Activated CD4-positive, alpha-beta T cell treated with anti-CD3 and anti-CD28 coated beads for 36 hours (primary cell): ENCODE data around the gene PCSK6. TPM values are rescaled to one million over a fixed set of nuclear protein-coding genes. Genes with fewer than 3 reads are reported as not detected.
"Not testable (repeated sequence)": the region's sequence is repeated elsewhere in the genome, so short reads cannot be mapped to it uniquely, and the experiment has no call there.

Source experiments
- ATAC-seq: fragments of 200-7000 bp; cut with Tn5 transposase; one replicate; pipeline ENCODE4 v1.10.0; 2021; ENCODE audit warnings: mild to moderate bottlenecking, moderate library complexity
- CTCF ChIA-PET: fragments of 350-600 bp; sonication (Branson Sonifier 250); formaldehyde crosslinking; loops from one replicate; lab custom pipeline; 2021; ENCODE audit warnings: antibody characterized with exemption; lab: Charles Lee
- POLR2A ChIA-PET: fragments of 350-600 bp; sonication (Branson Sonifier 250); formaldehyde crosslinking; loops from one replicate; lab custom pipeline; 2021; ENCODE audit warnings: antibody characterized with exemption, inconsistent platforms; lab: Charles Lee
- DNase-seq: peaks from one replicate; pipeline ENCODE4 v3.0.0-alpha.2; 2020
- H3K27ac Mint-ChIP-seq: one replicate; pipeline ENCODE4 v1.8.0; 2021; ENCODE audit warnings: mixed read lengths
- H3K27me3 Mint-ChIP-seq: one replicate; pipeline ENCODE4 v1.8.0; 2021; ENCODE audit warnings: mixed read lengths
- H3K36me3 Mint-ChIP-seq: one replicate; pipeline ENCODE4 v1.8.0; 2021; ENCODE audit warnings: low read depth, mixed read lengths
- H3K4me1 Mint-ChIP-seq: one replicate; pipeline ENCODE4 v1.8.0; 2021; ENCODE audit warnings: mixed read lengths
- H3K4me3 Mint-ChIP-seq: one replicate; pipeline ENCODE4 v1.8.0; 2021; ENCODE audit warnings: mild to moderate bottlenecking, moderate library complexity, mixed read lengths
- H3K9me3 Mint-ChIP-seq: one replicate; pipeline ENCODE4 v1.8.0; 2021; ENCODE audit warnings: low read depth, mixed read lengths
- intact Hi-C, 2 experiments: fragments of 100-400 bp; cut with DNase I in 1 of 2; cut with micrococcal nuclease in 1 of 2; formaldehyde crosslinking; loops; one replicate each; pipeline versions ENCODE4 v1.14.2 to v1.15.1; 2022 to 2024; cut with DNase I, micrococcal nuclease
- total RNA-seq, 2 experiments: library from RNA; stranded (reverse); gene quantifications; one replicate each; pipeline ENCODE4 v1.2.3, GENCODE V29; 2021

Gene PCSK6
- total RNA-seq, 2 experiments from 2014 or later = 0.75 to 0.95 TPM

GRCh38 chr15:101362359-101362758 lies 127.1 kb downstream of the PCSK6 start:
- Mint-ChIP-seq H3K4me1 (no peaks in the 10 kb centered on the region), H3K36me3 (no peaks in the 10 kb centered on the region), H3K27me3 (peaks cover 12% of the 10 kb centered on the region), H3K9me3 (peaks cover 3% of the 10 kb centered on the region), H3K27ac (no peak overlapping the region), H3K4me3 (no peak overlapping the region)
- ATAC-seq (no peak), DNase-seq (no peak)
- intact Hi-C loops = no loop called here
- CTCF ChIA-PET = interaction anchor here (0.7 kb wide), 1 partner anchor 227 kb away, joined by 4 read pairs; no protein-coding TSS in a partner anchor
- POLR2A ChIA-PET = no interaction called here

DNA sequence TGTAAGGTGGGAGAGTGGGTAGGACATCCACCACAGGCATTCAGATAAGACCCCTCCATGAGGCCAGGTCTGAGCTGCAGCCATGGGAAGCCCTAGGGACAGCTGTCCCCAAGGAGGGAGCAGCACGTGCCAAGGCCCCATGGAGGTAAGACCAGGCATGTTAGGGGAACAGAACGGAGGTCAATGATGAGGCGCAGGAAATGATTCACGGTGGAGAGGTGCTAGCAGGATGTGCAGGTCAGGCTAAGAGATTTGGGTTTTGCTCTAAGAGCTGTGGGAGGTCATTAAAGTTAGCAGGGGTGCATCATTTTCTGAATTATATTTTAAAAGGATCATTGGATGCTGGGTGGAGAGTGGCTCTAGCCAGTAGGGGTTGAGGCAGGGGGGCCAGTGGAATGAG lies 128.1 kb downstream of the PCSK6 start:
- Mint-ChIP-seq H3K9me3 (peaks cover 3% of the 10 kb centered on the region), H3K27ac (no peak overlapping the region), H3K4me1 (no peaks in the 10 kb centered on the region), H3K27me3 (peaks cover 12% of the 10 kb centered on the region), H3K4me3 (no peak overlapping the region), H3K36me3 (no peaks in the 10 kb centered on the region)
- intact Hi-C loops = no loop called here
- no peak for ATAC-seq
- no peak for DNase-seq
- POLR2A ChIA-PET = interaction anchor here (0.6 kb wide), 1 partner anchor 66 kb away, joined by 3 read pairs; the partner anchor contains the start of gene SNRPA1
- CTCF ChIA-PET = no interaction called here

GRCh38 chr15:101359365-101359947 lies 130.1 kb downstream of the PCSK6 start:
- H3K36me3 Mint-ChIP-seq = no peaks in the 10 kb centered on the region
- peaks cover 5% of the 10 kb centered on the region for H3K27me3 Mint-ChIP-seq
- no peak overlapping the region for H3K4me3 Mint-ChIP-seq
- ChIA-PET POLR2A (no interaction called here), CTCF (interaction anchor here (0.6 to 0.8 kb wide), 2 partner anchors 17 to 37 kb away, joined by 3 read pairs; no protein-coding TSS in a partner anchor)
- H3K27ac Mint-ChIP-seq = no peak overlapping the region
- ATAC-seq (no peak), DNase-seq (no peak)
- intact Hi-C loops = no loop called here
- no peaks in the 10 kb centered on the region for H3K4me1 Mint-ChIP-seq
- no peaks in the 10 kb centered on the region for H3K9me3 Mint-ChIP-seq

- no peak overlapping the region for H3K4me3 Mint-ChIP-seq
- ChIA-PET POLR2A (no interaction called here), CTCF (no interaction called here)
- DNase-seq (no peak), ATAC-seq (no peak)
- intact Hi-C loops = no loop called here
- no peak overlapping the region for H3K27ac Mint-ChIP-seq
- H3K36me3 Mint-ChIP-seq = no peaks in the 10 kb centered on the region
- no peaks in the 10 kb centered on the region for H3K9me3 Mint-ChIP-seq
- H3K27me3 Mint-ChIP-seq = peaks cover 2% of the 10 kb centered on the region
- H3K4me1 Mint-ChIP-seq = no peaks in the 10 kb centered on the region
Observed at GRCh38 chr15:101358895-101359294, 130.6 kb downstream of the PCSK6 start.

- Mint-ChIP-seq H3K27me3 (peaks cover 3% of the 10 kb centered on the region), H3K36me3 (no peaks in the 10 kb centered on the region), H3K4me3 (no peak overlapping the region), H3K27ac (no peak overlapping the region), H3K4me1 (no peaks in the 10 kb centered on the region), H3K9me3 (no peaks in the 10 kb centered on the region)
- intact Hi-C loops = no loop called here
- ATAC-seq (no peak), DNase-seq (no peak)
- ChIA-PET CTCF (no interaction called here), POLR2A (no interaction called here)
Observed at GRCh38 chr15:101357885-101358284, 131.6 kb downstream of the PCSK6 start.

DNA sequence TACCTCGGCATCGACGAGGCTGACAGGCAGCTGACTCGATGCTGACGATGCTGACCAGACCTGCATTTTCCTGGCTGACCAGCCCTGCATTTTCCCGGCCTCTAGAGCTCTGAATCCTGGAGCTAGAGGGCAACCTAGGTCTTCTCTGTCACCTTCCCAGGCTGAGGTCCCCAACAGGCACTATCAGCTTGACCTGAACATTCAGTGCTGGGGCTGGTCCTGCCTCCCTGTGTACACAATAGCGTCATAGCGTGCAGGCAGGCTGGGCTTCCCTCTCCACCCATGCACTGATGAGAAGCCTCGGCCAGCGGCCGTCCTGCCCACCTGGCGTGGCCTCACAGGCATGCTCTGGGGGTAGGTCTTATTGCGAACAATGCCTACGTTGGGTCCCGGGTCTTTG lies 132.2 kb downstream of the PCSK6 start:
- Mint-ChIP-seq H3K27ac (no peak overlapping the region), H3K9me3 (no peaks in the 10 kb centered on the region), H3K36me3 (no peaks in the 10 kb centered on the region), H3K4me3 (no peak overlapping the region), H3K4me1 (no peaks in the 10 kb centered on the region), H3K27me3 (peaks cover 2% of the 10 kb centered on the region)
- POLR2A ChIA-PET = no interaction called here
- DNase-seq (no peak), ATAC-seq (no peak)
- intact Hi-C loops = no loop called here
- CTCF ChIA-PET = no interaction called here

DNA sequence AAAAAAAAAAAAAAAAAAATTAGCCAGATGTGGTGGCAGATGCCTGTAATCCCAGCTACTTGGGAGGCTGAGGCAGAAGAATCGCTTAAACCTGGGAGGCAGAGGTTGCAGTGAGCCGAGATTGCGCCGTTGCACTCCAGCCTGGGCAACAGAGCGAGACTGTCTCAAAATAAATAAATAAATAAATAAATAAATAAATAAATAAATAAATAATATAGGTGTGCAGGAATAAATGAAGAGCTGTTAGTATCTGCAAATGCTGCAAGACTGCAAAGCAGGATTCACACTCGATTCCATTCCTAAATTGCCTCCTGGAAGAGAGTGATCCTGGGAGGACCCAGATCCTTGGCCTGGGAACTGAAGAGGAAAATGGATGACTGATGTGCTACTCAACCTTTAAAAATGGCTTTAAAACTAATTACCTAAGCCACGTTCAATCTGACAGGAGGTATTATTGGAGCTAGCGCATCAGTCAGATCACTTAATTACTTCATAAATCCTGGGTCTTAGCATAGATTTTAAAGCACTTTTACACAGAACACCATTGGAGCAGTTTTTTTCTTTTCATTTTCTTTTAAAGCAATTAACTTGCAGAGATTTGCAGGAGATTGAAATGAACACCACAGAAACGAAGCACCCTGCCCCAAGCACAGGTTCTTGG lies 132.9 kb downstream of the PCSK6 start:
- H3K9me3 Mint-ChIP-seq, H3K27me3 Mint-ChIP-seq, ATAC-seq, DNase-seq, H3K4me3 Mint-ChIP-seq, intact Hi-C loops, H3K4me1 Mint-ChIP-seq, CTCF ChIA-PET, H3K27ac Mint-ChIP-seq, H3K36me3 Mint-ChIP-seq, POLR2A ChIA-PET: not testable (repeated sequence)

GRCh38 chr15:101355678-101356464 lies 133.6 kb downstream of the PCSK6 start:
- no peaks in the 10 kb centered on the region for H3K4me1 Mint-ChIP-seq
- ATAC-seq = no peak
- ChIA-PET CTCF (no interaction called here), POLR2A (no interaction called here)
- no peaks in the 10 kb centered on the region for H3K9me3 Mint-ChIP-seq
- H3K4me3 Mint-ChIP-seq = no peak overlapping the region
- intact Hi-C loops = no loop called here
- H3K36me3 Mint-ChIP-seq = no peaks in the 10 kb centered on the region
- DNase-seq = no peak
- peaks cover 4% of the 10 kb centered on the region for H3K27me3 Mint-ChIP-seq
- no peak overlapping the region for H3K27ac Mint-ChIP-seq

DNA sequence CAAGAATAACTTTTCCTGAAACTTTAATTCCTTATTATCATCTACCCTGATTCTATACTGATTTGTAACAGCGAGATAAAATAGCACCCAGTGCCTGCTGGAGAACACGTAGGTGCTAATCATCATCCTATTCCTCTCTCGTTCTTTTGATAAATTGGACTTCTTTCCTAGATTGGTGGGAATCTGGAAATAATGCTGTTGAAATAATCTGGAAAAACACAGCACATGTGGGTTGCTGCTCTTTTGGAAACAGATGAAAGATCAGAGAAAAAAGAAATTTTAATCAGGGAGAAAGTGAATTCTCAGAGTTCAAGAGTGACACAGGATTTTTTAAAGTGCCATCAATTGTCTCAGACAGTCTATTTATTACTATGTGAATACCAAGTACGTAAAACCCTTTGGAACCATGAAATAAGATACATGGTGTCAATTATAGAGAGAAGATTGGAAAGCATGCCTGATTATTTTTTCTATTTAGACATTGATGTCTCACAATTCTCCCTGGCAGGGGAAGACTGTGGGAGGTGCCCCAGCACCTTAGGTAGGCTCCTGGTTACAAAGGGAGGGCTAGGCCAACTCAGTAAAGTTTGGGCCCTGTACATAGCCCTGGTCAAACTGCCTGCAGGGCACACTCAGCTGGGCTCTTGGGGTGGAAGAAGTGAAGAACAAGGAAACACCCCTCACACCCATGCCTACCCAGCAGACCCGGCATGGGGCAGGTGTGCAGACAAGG lies 134.4 kb downstream of the PCSK6 start:
- no peaks in the 10 kb centered on the region for H3K9me3 Mint-ChIP-seq
- H3K27ac Mint-ChIP-seq = no peak overlapping the region
- peaks cover 4% of the 10 kb centered on the region for H3K27me3 Mint-ChIP-seq
- no peak overlapping the region for H3K4me3 Mint-ChIP-seq
- DNase-seq (no peak), ATAC-seq (no peak)
- CTCF ChIA-PET = interaction anchor here (0.6 kb wide), 1 partner anchor 60 kb away, joined by 3 read pairs; no protein-coding TSS in a partner anchor
- intact Hi-C loops = no loop called here
- no peaks in the 10 kb centered on the region for H3K4me1 Mint-ChIP-seq
- POLR2A ChIA-PET = no interaction called here
- H3K36me3 Mint-ChIP-seq = no peaks in the 10 kb centered on the region

GRCh38 chr15:101353240-101353639 lies 136.3 kb downstream of the PCSK6 start:
- POLR2A ChIA-PET = interaction anchor here (0.6 kb wide), 1 partner anchor 143 kb away, joined by 3 read pairs; no protein-coding TSS in a partner anchor
- ATAC-seq = no peak
- H3K36me3 Mint-ChIP-seq = no peaks in the 10 kb centered on the region
- CTCF ChIA-PET = no interaction called here
- H3K27ac Mint-ChIP-seq = no peak overlapping the region
- H3K4me1 Mint-ChIP-seq = no peaks in the 10 kb centered on the region
- H3K27me3 Mint-ChIP-seq = peaks cover 4% of the 10 kb centered on the region
- H3K9me3 Mint-ChIP-seq = no peaks in the 10 kb centered on the region
- no peak for DNase-seq
- intact Hi-C loops = no loop called here
- no peak overlapping the region for H3K4me3 Mint-ChIP-seq

- H3K27me3 Mint-ChIP-seq = peaks cover 9% of the 10 kb centered on the region
- DNase-seq (no peak), ATAC-seq (no peak)
- ChIA-PET POLR2A (no interaction called here), CTCF (no interaction called here)
- no peak overlapping the region for H3K4me3 Mint-ChIP-seq
- no peaks in the 10 kb centered on the region for H3K36me3 Mint-ChIP-seq
- H3K27ac Mint-ChIP-seq = no peak overlapping the region
- H3K9me3 Mint-ChIP-seq = no peaks in the 10 kb centered on the region
- H3K4me1 Mint-ChIP-seq = no peaks in the 10 kb centered on the region
- intact Hi-C loops = no loop called here
Observed at GRCh38 chr15:101351736-101352135, 137.8 kb downstream of the PCSK6 start.
